OCI-LY3 (cell line): ENCODE measurements around the gene ZNF496.

Experiments
- CTCF ChIP-seq: fragments of 200-600, 300-600 bp; sonication (generic); IDR thresholded peaks from 2 replicates; pipeline ENCODE4 v1.5.1; 2014; ENCODE audit warnings: antibody characterized with exemption, low read length, low read depth
- EZH2phosphoT487 ChIP-seq: fragments of 200-600 bp; shearing (Covaris generic); IDR thresholded peaks from 2 replicates; pipeline ENCODE4 v1.6.1; 2018; ENCODE audit warnings: antibody characterized with exemption, mixed run types, low read depth

GRCh38 chr1:247291833-247292561 lies 39.7 kb downstream of the ZNF496 start:
- TF ChIP-seq CTCF = no peak
- TF ChIP-seq EZH2phosphoT487 = no peak
